Liver (tissue), 2 donors: Measurements from ENCODE around the gene FBXW4.

Source experiments
- FOXA1 ChIP-seq: IDR thresholded peaks from 2 replicates; pipeline ENCODE4 v1.6.1; 2016; ENCODE audit warnings: antibody characterized with exemption
- TF ChIP-seq, protein P1 (sequence below): fragments of 150-350 bp; IDR thresholded peaks from 2 replicates; pipeline ENCODE4 v1.5.1; 2017; ENCODE audit warnings: improper control_type of control experiment, low read depth, low read length; ENCODE audit not compliant: missing input control
- donor health status: healthy.

DNA sequence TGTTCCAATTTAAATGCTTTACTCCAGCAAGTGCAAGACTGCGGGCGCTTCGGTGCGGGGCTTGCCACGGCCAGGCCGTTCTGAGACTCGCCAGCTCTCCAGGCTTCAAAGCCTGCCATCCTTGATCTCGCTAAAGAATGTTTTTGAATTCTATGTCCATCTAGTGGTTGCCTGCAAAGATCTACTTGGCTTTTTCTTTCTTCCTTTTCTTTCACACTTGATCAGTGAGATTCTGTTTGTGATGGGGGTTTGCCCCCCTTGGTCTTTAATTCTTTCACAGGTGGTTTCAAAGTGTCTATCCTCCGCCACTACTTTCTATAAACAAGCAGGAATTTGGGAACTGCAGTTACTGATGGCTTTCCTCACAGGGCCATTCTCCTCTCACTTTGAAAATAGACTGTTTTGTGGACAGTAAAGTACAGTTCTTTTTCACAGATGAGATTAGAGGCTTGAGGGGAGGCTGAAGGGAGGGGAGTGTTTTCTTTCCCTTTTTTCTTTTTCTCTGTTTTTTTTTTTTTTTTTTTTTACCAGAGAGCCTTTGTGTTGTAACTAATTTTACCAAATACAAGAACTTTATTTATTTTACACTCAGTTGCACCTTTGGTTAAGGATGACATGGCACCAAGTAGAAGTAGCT lies 15.2 kb upstream of the FBXW4 start:
- no peak for TF ChIP-seq FOXA1
- TF ChIP-seq, protein P1, sequence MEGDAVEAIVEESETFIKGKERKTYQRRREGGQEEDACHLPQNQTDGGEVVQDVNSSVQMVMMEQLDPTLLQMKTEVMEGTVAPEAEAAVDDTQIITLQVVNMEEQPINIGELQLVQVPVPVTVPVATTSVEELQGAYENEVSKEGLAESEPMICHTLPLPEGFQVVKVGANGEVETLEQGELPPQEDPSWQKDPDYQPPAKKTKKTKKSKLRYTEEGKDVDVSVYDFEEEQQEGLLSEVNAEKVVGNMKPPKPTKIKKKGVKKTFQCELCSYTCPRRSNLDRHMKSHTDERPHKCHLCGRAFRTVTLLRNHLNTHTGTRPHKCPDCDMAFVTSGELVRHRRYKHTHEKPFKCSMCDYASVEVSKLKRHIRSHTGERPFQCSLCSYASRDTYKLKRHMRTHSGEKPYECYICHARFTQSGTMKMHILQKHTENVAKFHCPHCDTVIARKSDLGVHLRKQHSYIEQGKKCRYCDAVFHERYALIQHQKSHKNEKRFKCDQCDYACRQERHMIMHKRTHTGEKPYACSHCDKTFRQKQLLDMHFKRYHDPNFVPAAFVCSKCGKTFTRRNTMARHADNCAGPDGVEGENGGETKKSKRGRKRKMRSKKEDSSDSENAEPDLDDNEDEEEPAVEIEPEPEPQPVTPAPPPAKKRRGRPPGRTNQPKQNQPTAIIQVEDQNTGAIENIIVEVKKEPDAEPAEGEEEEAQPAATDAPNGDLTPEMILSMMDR = no peak
